WI38 (cell line): ENCODE measurements around the gene TCF7L2.

Experiments
- H3K4me3 ChIP-seq: 2 replicates; pipeline ENCODE4 v1.5.1; 2011; ENCODE audit warnings: low read depth, mild to moderate bottlenecking, control low read depth, low read length
- CTCF ChIP-seq: IDR thresholded peaks from 2 replicates; pipeline ENCODE4 v1.5.1; 2012; ENCODE audit warnings: low read depth, mild to moderate bottlenecking, control low read depth, low read length

The TCF7L2 gene

GRCh38 chr10:112985690-112986543, 35.9 kb downstream of the TCF7L2 start:
- H3K4me3 ChIP-seq: no peak overlapping the region
- TF ChIP-seq CTCF: no peak

- no peak for TF ChIP-seq CTCF
Observed at GRCh38 chr10:112986544-112987190, 36.6 kb downstream of the TCF7L2 start.

GRCh38 chr10:112988839-112989406, 38.9 kb downstream of the TCF7L2 start:
- no peak overlapping the region for H3K4me3 ChIP-seq
- no peak for TF ChIP-seq CTCF

More at GRCh38 chr10:112986544-112987190, 36.6 kb downstream of the TCF7L2 start:
- no peak overlapping the region for H3K4me3 ChIP-seq

- TF ChIP-seq CTCF: no peak
- no peak overlapping the region for H3K4me3 ChIP-seq
Observed at GRCh38 chr10:112989826-112990225, 39.8 kb downstream of the TCF7L2 start.

- TF ChIP-seq CTCF: no peak
- no peak overlapping the region for H3K4me3 ChIP-seq
Observed at GRCh38 chr10:112990271-112990670, 40.2 kb downstream of the TCF7L2 start.

GRCh38 chr10:112991888-112992491, 41.9 kb downstream of the TCF7L2 start:
- no peak for TF ChIP-seq CTCF

More at GRCh38 chr10:112991888-112992491, 41.9 kb downstream of the TCF7L2 start:
- H3K4me3 ChIP-seq: no peak overlapping the region
